ENCODE results near the gene CRYBG2.

GRCh38 chr1:26285366-26286063 lies 68.4 kb downstream of the CRYBG2 start:
- TF ChIP-seq, protein P1, sequence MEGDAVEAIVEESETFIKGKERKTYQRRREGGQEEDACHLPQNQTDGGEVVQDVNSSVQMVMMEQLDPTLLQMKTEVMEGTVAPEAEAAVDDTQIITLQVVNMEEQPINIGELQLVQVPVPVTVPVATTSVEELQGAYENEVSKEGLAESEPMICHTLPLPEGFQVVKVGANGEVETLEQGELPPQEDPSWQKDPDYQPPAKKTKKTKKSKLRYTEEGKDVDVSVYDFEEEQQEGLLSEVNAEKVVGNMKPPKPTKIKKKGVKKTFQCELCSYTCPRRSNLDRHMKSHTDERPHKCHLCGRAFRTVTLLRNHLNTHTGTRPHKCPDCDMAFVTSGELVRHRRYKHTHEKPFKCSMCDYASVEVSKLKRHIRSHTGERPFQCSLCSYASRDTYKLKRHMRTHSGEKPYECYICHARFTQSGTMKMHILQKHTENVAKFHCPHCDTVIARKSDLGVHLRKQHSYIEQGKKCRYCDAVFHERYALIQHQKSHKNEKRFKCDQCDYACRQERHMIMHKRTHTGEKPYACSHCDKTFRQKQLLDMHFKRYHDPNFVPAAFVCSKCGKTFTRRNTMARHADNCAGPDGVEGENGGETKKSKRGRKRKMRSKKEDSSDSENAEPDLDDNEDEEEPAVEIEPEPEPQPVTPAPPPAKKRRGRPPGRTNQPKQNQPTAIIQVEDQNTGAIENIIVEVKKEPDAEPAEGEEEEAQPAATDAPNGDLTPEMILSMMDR (IDR thresholded peaks at IDR 0.05), result no peak
- no peak for TF ChIP-seq POLR2A (IDR thresholded peaks at IDR 0.05)

All from vagina (tissue), 2 donors.